K562 (cell line): ENCODE data around the gene FAM53A. TPM values are rescaled to one million over a fixed set of nuclear protein-coding genes. Genes with fewer than 3 reads are reported as not detected.

Experiments
- CTBP1 ChIP-seq: fragments of 450-650 bp; IDR thresholded peaks from 2 replicates; pipeline ENCODE4 v1.6.1; 2016; ENCODE audit warnings: borderline replicate concordance
- CTCF ChIP-seq, 3 experiments: IDR thresholded peaks in 2 of 3; conservative IDR thresholded peaks in 1 of 3; 2 replicates each; pipeline ENCODE4 v1.5.1; 2011 to 2012; ENCODE audit warnings: low read length in 3 of 3, mild to moderate bottlenecking in 3 of 3, control low read depth in 2 of 3, improper control_type of control experiment in 1 of 3, inconsistent platforms in 1 of 3, low read depth in 1 of 3, mixed read lengths in 1 of 3, moderate library complexity in 1 of 3; ENCODE audit not compliant: insufficient read depth in 2 of 3
- CTCFL ChIP-seq: IDR thresholded peaks from 2 replicates; pipeline ENCODE4 v1.6.1; 2011; ENCODE audit warnings: borderline replicate concordance, low read depth, mild to moderate bottlenecking, moderate library complexity, low read length; ENCODE audit not compliant: insufficient read depth, poor library complexity, severe bottlenecking
- E2F8 ChIP-seq: fragments of 450-650 bp; IDR thresholded peaks from 2 replicates; pipeline ENCODE4 v1.7.1; 2018; ENCODE audit warnings: mild to moderate bottlenecking, low read depth; ENCODE audit not compliant: partially characterized antibody
- FOXP1 ChIP-seq: sonication (generic); formaldehyde crosslinking; IDR thresholded peaks from 2 replicates; pipeline ENCODE4 v1.8.0; 2022; ENCODE audit warnings: mild to moderate bottlenecking, missing genetic modification reagents
- L3MBTL2 ChIP-seq: fragments of 450-650 bp; IDR thresholded peaks from 2 replicates; pipeline ENCODE4 v1.6.1; 2016; ENCODE audit warnings: mild to moderate bottlenecking, moderate library complexity
- MAZ ChIP-seq, 2 experiments: fragments of 450-650 bp in 1 of 2; sonication (generic) in 1 of 2; formaldehyde crosslinking; IDR thresholded peaks in 1 of 2; conservative IDR thresholded peaks in 1 of 2; 2 replicates each; pipeline versions ENCODE4 v1.4.0 to v1.5.0; 2020; ENCODE audit warnings: mild to moderate bottlenecking in 1 of 2, missing genetic modification reagents in 1 of 2
- NFE2 ChIP-seq: IDR thresholded peaks from 2 replicates; pipeline ENCODE4 v1.6.1; 2014; ENCODE audit warnings: antibody characterized with exemption, low read depth
- NR2C1 ChIP-seq, 2 experiments: fragments of 450-650 bp; IDR thresholded peaks; 2 replicates each; pipeline ENCODE4 v1.6.1; 2017; ENCODE audit warnings: mild to moderate bottlenecking in 2 of 2, antibody characterized with exemption in 1 of 2, inconsistent platforms in 1 of 2, missing compliant biosample characterization in 1 of 2, missing genetic modification characterization in 1 of 2
- POLR3G ChIP-seq: IDR thresholded peaks from 2 replicates; pipeline ENCODE4 v1.6.1; 2011; ENCODE audit not compliant: insufficient read length, insufficient replicate concordance; ENCODE audit errors: extremely low read depth
- RUNX1 ChIP-seq: sonication (generic); IDR thresholded peaks from 2 replicates; pipeline ENCODE4 v1.6.1; 2016; ENCODE audit warnings: antibody characterized with exemption, low read depth
- SMAD4 ChIP-seq: fragments of 250-450 bp; sonication (Bioruptor Pico); conservative IDR thresholded peaks from 2 replicates; pipeline ENCODE4 v1.8.0; 2021; ENCODE audit warnings: inconsistent platforms, mild to moderate bottlenecking, moderate library complexity
- THRAP3 ChIP-seq: fragments of 450-650 bp; IDR thresholded peaks from 2 replicates; pipeline ENCODE4 v1.6.1; 2016; ENCODE audit warnings: mild to moderate bottlenecking, inconsistent platforms, borderline replicate concordance
- TOE1 ChIP-seq, 2 experiments: fragments of 450-650 bp in 1 of 2; sonication (generic) in 1 of 2; formaldehyde crosslinking in 1 of 2; IDR thresholded peaks; 2 replicates each; pipeline versions ENCODE4 v1.7.1 to v1.8.0; 2016 to 2022; ENCODE audit warnings: borderline replicate concordance in 2 of 2, mild to moderate bottlenecking in 2 of 2, antibody characterized with exemption in 1 of 2, inconsistent platforms in 1 of 2, low read depth in 1 of 2, missing genetic modification reagents in 1 of 2, moderate library complexity in 1 of 2
- VEZF1 ChIP-seq: fragments of 200-800 bp; sonication (Bioruptor generic); IDR thresholded peaks from 2 replicates; pipeline ENCODE4 v1.6.1; 2017; ENCODE audit warnings: missing genetic modification characterization, missing compliant biosample characterization
- ZKSCAN3 ChIP-seq: fragments of 250-450 bp; sonication (Bioruptor Pico); IDR thresholded peaks from 2 replicates; pipeline ENCODE4 v1.4.0; 2020
- polyA plus RNA-seq, 8 experiments: library from polyadenylated mRNA; depleted of rRNA in 4 of 8; stranded (reverse) in 5 of 8; unstranded in 3 of 8; fragments of >200 nt; fragmentation: Nextera tagmentation in 2 of 8; fragmentation: Illumina TruSeq in 1 of 8; extraction: Ambion mirVana in 2 of 8; extraction: Trizol in 1 of 8; gene quantifications; 2 replicates each; pipeline versions ENCODE4 v1.2.1 to v1.2.3, GENCODE V29; 2011 to 2014; ENCODE audit warnings: inconsistent platforms in 1 of 8, missing spikeins in 1 of 8
- total RNA-seq, 7 experiments: library from RNA; depleted of rRNA in 6 of 7; stranded (reverse); fragments of >200 nt in 6 of 7; fragmentation: Illumina TruSeq in 2 of 7; extraction: Trizol in 2 of 7; gene quantifications; 2 replicates each; pipeline versions ENCODE4 v1.2.1 to v1.2.3, GENCODE V29; 2011 to 2021; ENCODE audit warnings: low replicate concordance in 1 of 7

Gene FAM53A
- total and polyA plus RNA-seq, 9 of the 15 experiments (the other 6 are each of a cell fraction or from before 2014, with no cell fraction given): 0.53 to 2.7 (median 1.4) TPM; not detected in 2

GRCh38 chr4:1693131-1693896 is 9.2 kb upstream of the FAM53A start (continued):
- peak; percentile 94 for TF ChIP-seq CTCFL
- TF ChIP-seq VEZF1 (CRISPR knock-in tag): peak; percentile 15; the same call in 1 of the 2 replicates
- no peak for TF ChIP-seq ZKSCAN3
- peak; percentile 81 to 97 (median 85) for TF ChIP-seq CTCF (IDR thresholded peaks at IDR 0.05 in 2 of 3, conservative IDR thresholded peaks at IDR 0.05 in 1 of 3; ENCODE audit: insufficient read depth in 2 of 3, low read depth in 1 of 3, low read length in 3 of 3)
- 0 out of 2 replicates have a peak, but pooled peaks have one; percentile 29 for TF ChIP-seq NR2C1 (IDR thresholded peaks at IDR 0.05)
- no peak for TF ChIP-seq NR2C1 (tag; IDR thresholded peaks at IDR 0.05)
- peak; percentile 21; the same call in 1 of the 2 replicates for TF ChIP-seq L3MBTL2
- no peak for TF ChIP-seq POLR3G
- TF ChIP-seq E2F8: no peak
- 0 out of 2 replicates have a peak, but pooled peaks have one; percentile 26 for TF ChIP-seq SMAD4 (CRISPR knock-in tag)
- 0 out of 4 replicates have a peak, but pooled peaks of 1 of the 2 experiments have one; percentile 26 for TF ChIP-seq MAZ (CRISPR knock-in tag; conservative IDR thresholded peaks at IDR 0.05 in 1 of 2, IDR thresholded peaks at IDR 0.05 in 1 of 2)
- 0 out of 2 replicates have a peak, but pooled peaks have one; percentile 46 for TF ChIP-seq TOE1 (IDR thresholded peaks at IDR 0.05; ENCODE audit: borderline replicate concordance)
- TF ChIP-seq TOE1 (CRISPR knock-in tag; IDR thresholded peaks at IDR 0.05; ENCODE audit: borderline replicate concordance, low read depth): no peak
- TF ChIP-seq THRAP3: 0 out of 2 replicates have a peak, but pooled peaks have one; percentile 15
- TF ChIP-seq CTBP1: peak; percentile 58; the same call in 1 of the 2 replicates
- TF ChIP-seq RUNX1: no peak
- no peak for TF ChIP-seq FOXP1 (CRISPR knock-in tag)
- TF ChIP-seq NFE2: no peak
